Fibroblast of skin of right quadriceps (primary cell): ENCODE results near the gene MAST4.
A peak's percentile ranks its signal among the peaks of the same experiment; 100 is the strongest.

Source experiments
- DNase-seq: peaks from one replicate; pipeline ENCODE4 v3.0.0-alpha.2; 2013

MAST4 gene

DNA sequence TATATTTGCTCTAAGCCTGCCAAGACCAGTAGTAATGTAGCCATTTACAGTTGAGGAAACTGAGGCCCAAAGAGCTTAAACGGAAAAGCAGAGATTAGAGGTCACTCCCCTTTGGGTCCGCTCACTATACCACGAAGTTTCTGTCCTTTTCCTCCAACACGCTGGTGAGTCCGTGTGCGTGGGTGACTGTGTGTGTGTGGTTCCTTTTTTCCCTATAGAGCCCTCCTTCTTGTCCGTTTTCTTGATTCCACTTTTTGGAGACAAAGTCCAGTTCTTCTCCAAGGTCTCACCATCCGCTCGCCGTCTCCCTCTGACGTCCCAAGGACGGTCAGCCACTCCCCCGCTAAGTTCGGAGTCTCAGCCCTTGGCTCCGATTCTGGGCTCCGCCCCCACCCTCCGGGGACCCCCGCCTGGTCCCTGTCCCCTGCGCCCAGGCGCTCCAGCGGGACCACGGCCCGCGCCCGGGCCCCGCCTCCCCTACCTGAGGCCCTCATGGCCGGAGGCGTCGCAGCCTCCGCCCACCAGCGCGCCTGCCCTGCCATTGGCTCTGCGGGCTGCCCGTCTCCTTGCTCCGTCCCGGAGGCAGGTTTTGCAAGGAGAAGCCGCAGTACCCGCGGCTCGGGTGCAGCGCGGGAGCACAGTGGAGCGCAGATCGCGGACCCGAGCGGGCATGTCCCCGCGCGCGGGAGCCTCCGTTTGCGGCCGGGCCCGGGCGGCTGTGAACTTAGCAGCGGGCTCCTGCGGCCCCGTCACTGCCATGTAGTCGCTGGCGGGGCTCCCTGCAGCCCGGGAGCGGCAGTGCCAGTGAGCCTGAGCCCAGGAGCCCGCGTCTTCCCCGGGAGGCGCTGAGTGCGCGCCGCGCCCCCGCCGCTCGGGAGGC, at the start of gene MAST4:
TSS of gene MAST4 (plus strand) at position 638 of the 880 bp plus-strand sequence. CDS start 263 bp downstream, outside the sequence.
- DNase-seq, result peak; percentile 86

DNA sequence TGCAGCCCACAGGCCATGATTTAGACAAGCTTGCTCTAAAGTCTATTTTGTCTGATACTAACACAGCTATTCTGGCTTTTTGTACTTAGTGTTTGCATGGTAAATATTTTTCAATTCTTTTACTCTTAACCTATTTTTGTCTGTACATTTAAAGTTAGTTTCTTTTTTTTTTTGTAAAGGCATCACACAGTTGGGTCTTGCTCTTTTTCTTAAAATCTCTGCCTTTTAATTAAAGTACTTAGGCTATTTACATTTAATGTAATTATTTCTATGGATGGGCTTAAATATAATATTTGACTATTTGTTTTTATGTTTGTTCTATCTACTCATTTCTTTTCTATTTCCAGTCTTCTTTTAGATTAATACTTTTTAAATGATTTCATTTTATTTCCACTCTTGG, 49.7 kb upstream of the MAST4 start:
- DNase-seq, result no peak

- no peak for DNase-seq
Observed at GRCh38 chr5:66551338-66551737, 44.9 kb upstream of the MAST4 start.

DNA sequence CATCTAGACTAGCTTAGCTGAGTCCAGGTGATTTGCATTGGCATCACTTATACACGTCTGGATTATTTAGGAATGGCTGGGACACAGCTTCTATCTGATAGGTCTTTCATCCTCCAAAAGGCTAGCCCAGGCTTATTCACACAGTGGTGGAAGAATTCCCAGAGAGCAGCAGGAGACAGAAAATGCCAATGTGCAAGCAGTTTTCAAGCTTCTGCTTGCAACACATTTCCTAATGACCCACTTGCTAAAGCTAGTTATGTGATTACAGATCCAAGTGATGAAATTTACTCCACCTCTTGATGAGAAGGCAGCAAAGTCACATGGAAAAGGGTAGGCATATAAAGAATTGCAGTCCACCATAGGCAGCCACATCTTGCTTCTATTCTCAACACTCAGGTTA, 44.2 kb upstream of the MAST4 start:
- DNase-seq, result no peak

DNA sequence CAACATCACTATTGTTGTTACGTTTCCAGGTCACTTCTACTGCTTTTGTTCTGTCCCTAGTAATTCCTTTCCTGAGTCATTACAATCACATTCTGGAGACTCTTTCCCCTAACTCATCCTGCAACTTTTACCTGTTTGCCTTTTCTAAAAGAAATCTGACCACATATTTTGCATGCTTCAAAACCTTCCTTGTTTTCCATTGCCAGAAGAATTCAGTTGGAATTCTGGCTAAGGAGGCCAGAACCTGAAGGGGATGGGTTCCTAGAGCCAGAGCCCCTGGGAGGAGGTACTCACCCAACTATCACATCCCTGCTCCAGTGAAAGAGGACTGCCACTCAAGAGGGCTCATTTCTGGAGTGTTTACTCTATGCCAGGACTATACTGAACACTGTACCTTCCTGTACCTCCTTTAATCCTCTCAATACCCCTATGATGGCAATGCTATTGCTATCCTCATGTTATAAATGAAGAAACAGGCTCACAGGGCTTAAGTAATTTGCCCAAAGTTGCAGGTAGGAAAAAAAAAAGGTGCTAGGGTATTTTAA, 42.8 kb upstream of the MAST4 start:
- DNase-seq, result no peak

DNA sequence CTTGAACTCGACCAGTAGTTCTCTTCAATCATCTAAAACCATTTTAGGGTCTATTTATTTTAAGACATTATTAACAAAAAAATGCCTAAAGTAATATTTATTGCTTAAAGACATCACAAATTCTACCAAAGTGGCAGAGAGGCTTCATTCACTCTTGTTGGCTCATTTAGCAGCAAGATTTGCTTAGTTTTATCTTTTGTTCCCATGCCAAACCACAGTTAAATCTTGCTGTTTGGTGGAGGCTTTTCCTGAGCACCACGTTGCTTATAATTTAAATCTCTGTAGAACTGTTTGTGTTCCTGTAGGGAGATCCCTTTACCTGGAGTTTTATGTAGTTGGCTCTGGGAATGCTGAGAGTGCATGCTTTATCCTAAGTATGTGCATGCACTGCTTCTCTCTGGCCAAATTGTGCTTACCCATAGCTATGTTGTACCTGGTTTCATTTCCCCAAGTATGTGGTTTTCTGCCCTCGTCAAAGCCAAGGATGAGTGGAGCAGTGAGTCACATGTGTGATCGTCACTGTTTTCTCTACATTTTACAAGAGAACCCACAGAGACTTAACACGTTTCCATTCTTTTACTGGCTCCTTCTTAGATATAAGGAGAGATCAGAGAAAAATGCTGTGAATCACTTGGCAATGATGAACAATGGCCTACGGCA, 42.1 kb upstream of the MAST4 start:
- DNase-seq, result no peak

DNA sequence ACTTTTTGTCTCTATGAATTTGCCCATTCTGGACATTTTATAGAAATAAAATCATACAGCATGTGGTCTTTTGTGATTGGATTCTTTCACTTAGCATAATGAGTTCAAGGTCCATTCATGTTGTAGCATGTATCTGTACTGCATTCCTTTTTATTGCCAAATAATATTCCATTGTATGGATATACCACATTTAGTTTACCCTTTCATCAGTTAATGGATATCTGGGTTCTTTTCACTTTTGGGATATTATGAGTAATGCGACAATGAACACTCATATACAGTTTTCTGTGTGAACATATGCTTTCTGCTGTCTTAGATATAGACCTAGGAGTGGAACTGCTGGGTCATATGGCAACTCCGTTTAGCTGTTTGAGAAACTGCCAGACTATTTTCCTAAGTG, 41.3 kb upstream of the MAST4 start:
- no peak for DNase-seq

GRCh38 chr5:66558560-66558959, 37.6 kb upstream of the MAST4 start:
- DNase-seq, result no peak

GRCh38 chr5:66560371-66560770, 35.8 kb upstream of the MAST4 start:
- DNase-seq, result no peak

GRCh38 chr5:66561256-66561990, 34.8 kb upstream of the MAST4 start:
- no peak for DNase-seq

GRCh38 chr5:66565878-66566277, 30.3 kb upstream of the MAST4 start:
- no peak for DNase-seq

GRCh38 chr5:66567474-66567873, 28.7 kb upstream of the MAST4 start:
- no peak for DNase-seq

DNA sequence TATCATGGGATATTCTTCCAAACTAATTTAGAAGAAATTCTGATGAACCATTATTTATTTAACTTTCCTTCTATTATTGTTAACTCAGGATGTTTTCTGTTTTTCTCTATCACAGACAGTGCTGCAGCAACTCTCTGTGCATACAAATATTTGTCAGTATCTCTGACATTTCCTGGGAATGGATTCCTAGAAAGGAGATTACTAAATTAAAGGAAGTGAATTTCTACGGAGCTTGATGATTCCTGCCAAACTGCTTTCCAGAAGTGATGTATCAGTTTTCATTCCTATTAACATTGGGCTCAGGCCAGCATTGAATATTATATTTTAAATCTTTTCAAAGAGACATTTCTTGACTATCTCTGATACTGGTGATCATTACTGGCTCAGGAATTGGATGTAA, 26.0 kb upstream of the MAST4 start:
- DNase-seq, result no peak

DNA sequence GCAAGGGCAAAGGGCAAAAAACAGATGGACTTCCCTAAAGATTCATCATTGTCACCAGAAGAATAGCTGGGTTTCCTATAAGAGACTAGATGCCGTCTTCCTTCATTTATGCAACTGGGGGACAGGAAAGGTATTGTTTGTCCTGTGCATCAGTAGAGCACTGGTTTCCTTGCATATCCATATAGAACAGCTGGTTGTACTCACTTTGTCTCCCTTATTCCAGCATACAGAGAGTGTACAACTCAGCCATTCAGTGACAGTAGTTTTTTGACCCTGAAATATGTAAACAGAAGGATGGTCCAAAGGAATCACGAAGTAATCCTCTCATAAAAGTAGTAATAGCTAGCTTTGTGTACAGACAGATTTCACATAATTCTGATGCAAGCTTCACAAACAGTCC, 22.5 kb upstream of the MAST4 start:
- DNase-seq, result no peak

- DNase-seq, result peak; percentile 57
Observed at GRCh38 chr5:66582499-66583165, 13.6 kb upstream of the MAST4 start.

- DNase-seq, result no peak
Observed at GRCh38 chr5:66585291-66585690, 10.9 kb upstream of the MAST4 start.

DNA sequence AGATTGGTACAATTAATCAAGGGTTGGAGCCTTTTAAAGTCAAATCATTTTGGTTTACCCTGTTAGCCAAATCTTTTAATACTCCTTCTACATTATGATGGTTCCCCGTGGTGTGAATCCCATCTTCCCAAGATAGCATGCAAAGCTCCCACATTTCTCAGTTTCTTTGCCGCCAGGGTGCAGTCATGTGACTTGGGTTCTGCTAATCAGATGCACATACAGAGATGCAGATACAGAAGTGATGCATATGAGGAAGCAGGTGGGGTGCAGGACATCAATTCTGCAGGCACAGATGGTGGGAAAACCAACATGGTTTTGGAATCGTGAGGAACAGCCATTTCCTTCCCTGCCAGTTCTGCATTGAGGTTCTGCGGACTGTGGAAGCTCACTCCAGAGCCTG, 8.4 kb upstream of the MAST4 start:
- DNase-seq, result no peak

DNA sequence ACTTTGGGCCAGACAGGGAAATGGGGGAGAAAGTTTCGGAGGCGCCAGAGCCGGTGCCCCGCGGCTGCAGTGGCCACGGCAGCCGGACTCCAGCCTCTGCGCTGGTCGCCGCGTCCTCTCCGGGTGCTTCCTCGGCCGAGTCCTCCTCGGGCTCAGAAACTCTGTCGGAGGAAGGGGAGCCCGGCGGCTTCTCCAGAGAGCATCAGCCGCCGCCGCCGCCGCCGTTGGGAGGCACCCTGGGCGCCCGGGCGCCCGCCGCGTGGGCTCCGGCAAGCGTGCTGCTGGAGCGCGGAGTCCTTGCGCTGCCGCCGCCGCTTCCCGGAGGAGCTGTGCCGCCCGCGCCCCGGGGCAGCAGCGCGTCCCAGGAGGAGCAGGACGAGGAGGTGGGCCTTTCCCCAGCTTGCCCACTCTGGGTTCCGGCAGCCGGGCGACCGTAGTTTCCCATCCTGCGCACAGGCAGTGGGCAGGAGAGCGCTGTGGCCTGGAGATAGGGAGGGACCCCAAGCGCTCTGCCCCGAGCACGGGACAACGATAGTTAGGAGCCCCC, 516 bp downstream of the MAST4 start:
- peak; percentile 7 for DNase-seq

GRCh38 chr5:66597183-66597757, 1.1 kb downstream of the MAST4 start:
- DNase-seq, result peak; percentile 7

GRCh38 chr5:66602621-66603020, 6.4 kb downstream of the MAST4 start:
- DNase-seq, result no peak

DNA sequence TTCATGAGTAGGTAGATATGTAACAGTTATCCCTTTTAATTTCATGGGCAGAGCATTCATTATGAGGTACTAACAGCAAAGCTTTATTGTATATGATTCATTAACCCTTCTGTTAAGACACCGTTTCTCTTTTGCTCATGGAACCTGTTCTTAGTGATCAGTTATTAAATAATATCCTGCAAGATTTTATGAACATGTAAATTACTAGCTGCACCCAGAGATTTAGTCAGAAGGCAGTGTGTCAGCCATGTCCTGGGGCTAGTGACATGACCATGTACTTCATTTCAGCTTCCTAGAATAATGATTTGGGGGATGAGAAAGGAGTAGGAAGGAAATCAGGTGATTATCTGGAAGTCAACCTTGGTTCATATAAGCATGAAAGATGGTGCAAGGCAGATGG, 7.0 kb downstream of the MAST4 start:
- no peak for DNase-seq

DNA sequence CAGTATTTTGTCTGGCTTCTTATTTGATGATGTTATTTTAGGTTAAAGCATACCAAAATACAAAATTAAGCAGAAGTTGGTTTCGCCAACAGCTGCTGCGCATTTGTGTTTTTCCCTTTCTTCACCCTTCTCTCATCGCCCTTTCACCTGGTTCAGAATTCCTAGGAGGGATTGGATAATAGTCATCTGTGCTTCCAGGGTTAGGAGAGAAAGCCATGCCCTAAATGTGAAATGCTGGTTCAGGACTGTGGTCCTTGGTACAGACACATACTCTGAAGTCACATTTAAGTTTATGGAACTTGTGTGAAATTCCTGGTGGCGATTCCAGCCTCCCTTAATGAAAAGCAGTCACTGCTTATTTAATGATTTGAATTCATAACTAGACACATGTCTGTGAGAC, 7.7 kb downstream of the MAST4 start:
- no peak for DNase-seq
